Psoas muscle (tissue), 8 donors: ENCODE results near the gene IL3. TPM values are rescaled to one million over a fixed set of nuclear protein-coding genes. Genes with fewer than 3 reads are reported as not detected.

Source experiments
- ATAC-seq, 4 donors: fragments of 200-7000 bp; cut with Tn5 transposase; one replicate each; pipeline ENCODE4 v1.9.1; 2020; ENCODE audit warnings: moderate library complexity in 3 of 4, mild to moderate bottlenecking in 2 of 4
- DNase-seq, 2 donors: peaks; one replicate each; pipeline ENCODE4 v3.0.0-alpha.2; 2020
- H3K27ac ChIP-seq: fragments of 200-600 bp; one replicate; pipeline ENCODE4 v1.8.0; 2022
- H3K27me3 ChIP-seq, 3 donors: fragments of 200-600 bp in 1 of 3; one replicate each; pipeline versions ENCODE4 v1.6.1 to v1.8.0; 2013 to 2022; ENCODE audit warnings: low read length in 2 of 3, mild to moderate bottlenecking in 2 of 3, moderate library complexity in 1 of 3; ENCODE audit not compliant: insufficient read depth in 3 of 3
- H3K36me3 ChIP-seq, 2 donors: fragments of 200-600 bp in 1 of 2; one replicate each; pipeline versions ENCODE4 v1.6.1 to v1.8.0; 2013 to 2022; ENCODE audit warnings: low read depth in 1 of 2, mild to moderate bottlenecking in 1 of 2, moderate library complexity in 1 of 2; ENCODE audit not compliant: insufficient read depth in 1 of 2
- H3K4me1 ChIP-seq: fragments of 200-600 bp; one replicate; pipeline ENCODE4 v1.8.0; 2022
- H3K4me3 ChIP-seq: fragments of 200-600 bp; one replicate; pipeline ENCODE4 v1.8.0; 2022; ENCODE audit warnings: mild to moderate bottlenecking
- H3K9me3 ChIP-seq: fragments of 200-600 bp; one replicate; pipeline ENCODE4 v1.8.0; 2022
- WGBS, 3 donors: extraction: QIAGEN DNeasy Blood & Tissue Kit; methylation state at CpG; one replicate each; pipeline versions ENCODE4 v1.1.6 to v1.1.7; 2013; 5-methylcytosine and 5-hydroxymethylcytosine counted together
- intact Hi-C, 2 donors: fragments of 100-400 bp; cut with DNase I; formaldehyde crosslinking; loops; one replicate each; pipeline versions ENCODE4 v1.11.0 to v1.14.2; 2022
- polyA plus RNA-seq, 3 donors: library from polyadenylated mRNA; stranded (reverse); fragments of 200-250 nt; gene quantifications; one replicate each; pipeline ENCODE4 v1.2.3, GENCODE V29; 2013
- total RNA-seq, 4 donors: library from RNA; stranded (reverse); fragmentation: NEBNext Ultra II Directional in 2 of 4; extraction: Animal tissue kit (Norgen Biotek cat#: 25700) in 2 of 4; gene quantifications; one replicate each; pipeline versions ENCODE4 v1.2.1 to v1.2.4, GENCODE V29; 2021 to 2023
- TF ChIP-seq, protein P1 (sequence below): fragments of 200-600 bp; IDR thresholded peaks from one replicate; pipeline ENCODE4 v1.8.0; 2022; ENCODE audit warnings: antibody characterized with exemption
- donor health status: healthy with polysubstance abuse.
- donor health status: DM: no; HTN: no; CAD: no; lungs with moderate emphysema.
- donor health status: Bipolar disorder and iron deficiency.
- donor health status: healthy.
- donor health status: DM: yes; HTN: yes; CAD: no.
- donor health status: DM: no; HTN: no; CAD: no.
- donor health status: DM: no; HTN: no; CAD: no.
- donor health status: DM: yes; HTN: yes; CAD: no.

Gene IL3
- total and polyA plus RNA-seq, 7 donors: not detected

- no peak overlapping the region for H3K27ac ChIP-seq
- TF ChIP-seq, protein P1, sequence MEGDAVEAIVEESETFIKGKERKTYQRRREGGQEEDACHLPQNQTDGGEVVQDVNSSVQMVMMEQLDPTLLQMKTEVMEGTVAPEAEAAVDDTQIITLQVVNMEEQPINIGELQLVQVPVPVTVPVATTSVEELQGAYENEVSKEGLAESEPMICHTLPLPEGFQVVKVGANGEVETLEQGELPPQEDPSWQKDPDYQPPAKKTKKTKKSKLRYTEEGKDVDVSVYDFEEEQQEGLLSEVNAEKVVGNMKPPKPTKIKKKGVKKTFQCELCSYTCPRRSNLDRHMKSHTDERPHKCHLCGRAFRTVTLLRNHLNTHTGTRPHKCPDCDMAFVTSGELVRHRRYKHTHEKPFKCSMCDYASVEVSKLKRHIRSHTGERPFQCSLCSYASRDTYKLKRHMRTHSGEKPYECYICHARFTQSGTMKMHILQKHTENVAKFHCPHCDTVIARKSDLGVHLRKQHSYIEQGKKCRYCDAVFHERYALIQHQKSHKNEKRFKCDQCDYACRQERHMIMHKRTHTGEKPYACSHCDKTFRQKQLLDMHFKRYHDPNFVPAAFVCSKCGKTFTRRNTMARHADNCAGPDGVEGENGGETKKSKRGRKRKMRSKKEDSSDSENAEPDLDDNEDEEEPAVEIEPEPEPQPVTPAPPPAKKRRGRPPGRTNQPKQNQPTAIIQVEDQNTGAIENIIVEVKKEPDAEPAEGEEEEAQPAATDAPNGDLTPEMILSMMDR: no peak
- ATAC-seq (no peak), DNase-seq (peak in 1 of 2 donors; percentile 48)
- H3K4me3 ChIP-seq: no peak overlapping the region
- H3K27me3 ChIP-seq: no peaks in the 10 kb centered on the region
- no peaks in the 10 kb centered on the region for H3K4me1 ChIP-seq
- 82 to 93% (median 84%) methylated on average over 13 of the region's 13 CpGs for WGBS, 3 donors
- no peaks in the 10 kb centered on the region for H3K9me3 ChIP-seq
- H3K36me3 ChIP-seq: no peaks in the 10 kb centered on the region
- intact Hi-C loops: loop anchor here in 1 of 2 donors (10.0 kb wide), 1 partner anchor 119 kb away; no protein-coding TSS in a partner anchor
Observed at GRCh38 chr5:132065951-132066701, 5.7 kb downstream of the IL3 start.

DNA sequence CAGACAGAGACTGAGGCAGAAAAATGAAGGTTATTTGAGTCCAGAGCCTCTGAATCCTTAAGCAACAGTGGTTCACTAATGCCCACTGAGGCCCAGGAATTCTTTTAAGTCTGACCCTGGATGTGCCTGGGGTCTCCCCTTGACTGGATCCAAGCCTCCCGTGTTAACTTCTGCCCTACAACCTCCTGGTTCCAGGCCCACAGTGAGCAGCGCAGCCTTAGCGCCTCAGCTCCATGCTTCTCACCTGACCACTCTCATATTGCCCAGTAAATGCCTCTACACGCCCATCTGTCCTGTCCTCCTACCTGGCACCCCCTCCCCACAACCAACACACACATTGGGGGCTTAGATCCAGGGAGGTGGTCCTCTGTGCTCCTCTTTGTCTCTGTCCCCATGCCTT, 6.4 kb downstream of the IL3 start:
- Histone ChIP-seq H3K4me3 (no peak overlapping the region), H3K36me3 (no peaks in the 10 kb centered on the region), H3K9me3 (no peaks in the 10 kb centered on the region), H3K27ac (no peak overlapping the region), H3K4me1 (no peaks in the 10 kb centered on the region), H3K27me3 (no peaks in the 10 kb centered on the region)
- intact Hi-C loops: loop anchor here in 1 of 2 donors (10.0 kb wide), 1 partner anchor 118 kb away; no protein-coding TSS in a partner anchor
- ATAC-seq: no peak
- TF ChIP-seq, protein P1: no peak
- no peak for DNase-seq
- WGBS, 3 donors: 94 to 98% (median 95%) methylated on average over 4 of the region's 4 CpGs

GRCh38 chr5:132067451-132067850, 7.0 kb downstream of the IL3 start:
- TF ChIP-seq, protein P1: no peak
- Histone ChIP-seq H3K4me3 (no peak overlapping the region), H3K27me3 (no peaks in the 10 kb centered on the region), H3K9me3 (no peaks in the 10 kb centered on the region), H3K27ac (no peak overlapping the region), H3K4me1 (no peaks in the 10 kb centered on the region), H3K36me3 (no peaks in the 10 kb centered on the region)
- DNase-seq: peak in 1 of 2 donors; percentile 44
- intact Hi-C loops: loop anchor here in 1 of 2 donors (10.0 kb wide), 1 partner anchor 117 kb away; no protein-coding TSS in a partner anchor
- WGBS, 3 donors: 87 to 93% (median 92%) methylated on average over 10 to 11 of the region's 11 CpGs
- no peak for ATAC-seq

DNA sequence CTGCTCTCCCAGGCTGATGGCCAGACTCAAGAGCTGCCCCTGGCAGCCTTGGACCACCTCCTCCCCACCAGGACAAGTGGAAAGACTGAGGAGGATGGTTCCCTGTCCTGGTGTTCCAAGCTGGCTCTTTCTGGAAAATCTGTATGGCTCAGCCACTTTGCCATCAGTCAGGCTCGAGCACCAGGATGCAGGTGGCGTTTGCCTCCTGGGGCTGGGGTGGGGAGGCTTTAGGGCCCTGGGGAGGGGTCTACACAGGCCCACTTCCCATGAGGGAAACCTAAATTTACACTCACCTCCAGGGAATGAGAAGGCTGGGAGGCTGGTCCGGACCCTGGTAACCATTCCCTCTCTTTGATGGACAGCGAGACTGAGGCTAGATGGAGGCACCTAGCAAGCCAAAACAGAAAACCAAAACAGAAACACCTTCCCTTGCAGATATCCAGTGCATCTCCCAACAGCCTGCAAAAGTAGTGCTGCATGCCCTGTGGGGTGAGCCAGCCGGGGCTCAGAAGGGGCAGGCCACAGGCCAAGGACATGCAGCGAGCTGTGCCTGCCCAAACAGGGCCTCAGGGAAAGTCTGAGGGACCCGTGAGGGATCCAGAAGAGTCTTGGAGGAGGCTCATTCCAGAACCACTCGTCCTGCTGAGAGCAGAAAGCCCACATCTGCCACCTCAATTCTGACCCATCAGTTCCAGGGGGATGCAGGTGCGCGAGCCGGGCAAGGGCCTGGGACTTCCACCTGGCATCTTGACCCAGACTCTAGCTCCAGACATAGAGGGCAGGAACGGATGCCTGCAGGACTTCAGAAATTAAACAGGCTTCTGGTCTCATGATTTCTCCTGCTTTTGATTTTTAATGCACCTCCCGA, 7.7 kb downstream of the IL3 start:
- H3K4me1 ChIP-seq: no peaks in the 10 kb centered on the region
- no peaks in the 10 kb centered on the region for H3K27me3 ChIP-seq
- 85 to 88% (median 88%) methylated on average over 13 of the region's 13 CpGs for WGBS, 3 donors
- H3K27ac ChIP-seq: no peak overlapping the region
- no peak overlapping the region for H3K4me3 ChIP-seq
- no peaks in the 10 kb centered on the region for H3K36me3 ChIP-seq
- TF ChIP-seq, protein P1: no peak
- ATAC-seq (no peak), DNase-seq (peak in 1 of 2 donors; percentile 23)
- H3K9me3 ChIP-seq: no peaks in the 10 kb centered on the region
- intact Hi-C loops: loop anchor here in 1 of 2 donors (10.0 kb wide), 1 partner anchor 117 kb away; no protein-coding TSS in a partner anchor
